PC-3 (cell line): Measurements from ENCODE around the gene AEN.

ENCODE experiments used
- EZH2 ChIP-seq: fragments of 300-600 bp; sonication (generic); IDR thresholded peaks from one replicate; pipeline ENCODE4 v1.6.1; 2017; ENCODE audit warnings: antibody characterized with exemption, mild to moderate bottlenecking, low read length; ENCODE audit not compliant: unreplicated experiment
- EZH2phosphoT487 ChIP-seq: fragments of 300-600 bp; sonication (generic); IDR thresholded peaks from 2 replicates; pipeline ENCODE4 v1.6.1; 2018; ENCODE audit warnings: mild to moderate bottlenecking, antibody characterized with exemption, low read length, borderline replicate concordance
- TF ChIP-seq, protein P1 (sequence below): fragments of 300-600 bp; sonication (generic); conservative IDR thresholded peaks from 2 replicates; pipeline ENCODE4 v1.5.1; 2017; ENCODE audit warnings: antibody characterized with exemption, low read depth, mild to moderate bottlenecking, low read length

DNA sequence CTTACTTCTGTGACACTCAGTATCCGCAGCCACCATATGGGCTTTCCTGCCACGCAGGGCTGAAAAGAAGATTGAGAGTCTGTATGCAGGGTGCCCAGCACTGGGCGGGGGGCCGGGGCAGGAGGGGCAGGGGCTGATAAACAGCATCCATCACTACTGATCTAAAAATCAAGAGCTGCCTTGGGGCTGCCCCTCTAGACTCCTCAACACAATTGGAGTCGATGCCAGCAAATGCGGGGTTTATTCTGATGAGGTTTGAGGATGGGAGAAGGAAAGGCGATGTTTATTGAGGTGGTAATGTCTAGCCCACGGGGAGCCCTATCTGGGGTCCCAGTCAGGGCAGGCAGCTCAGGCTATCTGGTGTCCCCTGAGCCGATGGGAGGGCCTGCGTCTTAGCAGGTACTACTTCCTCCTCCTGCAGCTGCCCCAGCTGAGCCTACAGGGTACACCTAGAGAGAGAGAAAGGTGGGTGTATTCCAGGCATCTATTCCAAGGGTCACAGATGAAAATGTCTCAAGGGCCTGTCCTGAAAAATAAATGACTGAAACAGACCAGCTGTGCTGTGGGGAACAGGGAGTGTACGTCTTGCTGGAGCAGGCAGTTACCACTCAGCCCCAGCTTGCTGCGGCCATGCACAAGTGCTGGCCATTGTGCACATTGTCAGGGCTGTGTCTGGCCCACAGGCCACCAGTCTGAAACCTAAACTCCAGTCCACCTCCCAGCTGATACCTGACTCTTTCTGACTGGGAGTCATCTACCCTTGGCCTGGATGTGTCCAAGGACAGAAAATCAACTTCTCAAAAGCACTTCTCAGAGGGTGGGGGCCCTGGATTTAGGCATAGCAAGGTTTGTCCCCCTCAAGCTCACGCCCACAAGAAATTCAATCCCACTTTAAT lies 37.2 kb downstream of the AEN start:
- TF ChIP-seq, protein P1, sequence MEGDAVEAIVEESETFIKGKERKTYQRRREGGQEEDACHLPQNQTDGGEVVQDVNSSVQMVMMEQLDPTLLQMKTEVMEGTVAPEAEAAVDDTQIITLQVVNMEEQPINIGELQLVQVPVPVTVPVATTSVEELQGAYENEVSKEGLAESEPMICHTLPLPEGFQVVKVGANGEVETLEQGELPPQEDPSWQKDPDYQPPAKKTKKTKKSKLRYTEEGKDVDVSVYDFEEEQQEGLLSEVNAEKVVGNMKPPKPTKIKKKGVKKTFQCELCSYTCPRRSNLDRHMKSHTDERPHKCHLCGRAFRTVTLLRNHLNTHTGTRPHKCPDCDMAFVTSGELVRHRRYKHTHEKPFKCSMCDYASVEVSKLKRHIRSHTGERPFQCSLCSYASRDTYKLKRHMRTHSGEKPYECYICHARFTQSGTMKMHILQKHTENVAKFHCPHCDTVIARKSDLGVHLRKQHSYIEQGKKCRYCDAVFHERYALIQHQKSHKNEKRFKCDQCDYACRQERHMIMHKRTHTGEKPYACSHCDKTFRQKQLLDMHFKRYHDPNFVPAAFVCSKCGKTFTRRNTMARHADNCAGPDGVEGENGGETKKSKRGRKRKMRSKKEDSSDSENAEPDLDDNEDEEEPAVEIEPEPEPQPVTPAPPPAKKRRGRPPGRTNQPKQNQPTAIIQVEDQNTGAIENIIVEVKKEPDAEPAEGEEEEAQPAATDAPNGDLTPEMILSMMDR: no peak
- TF ChIP-seq EZH2: no peak
- no peak for TF ChIP-seq EZH2phosphoT487
